GM18907 (cell line): ENCODE measurements around the gene CYP39A1.

ENCODE experiments used
- ATAC-seq: cut with Tn5 transposase; IDR thresholded peaks from one replicate; pipeline ENCODE4 v1.9.1; 2021; ENCODE audit warnings: mild to moderate bottlenecking, moderate library complexity; ENCODE audit not compliant: unreplicated experiment

The CYP39A1 gene

GRCh38 chr6:46592740-46593139 is 59.9 kb downstream of the CYP39A1 start:
- no peak for ATAC-seq

- no peak for ATAC-seq
Measured at GRCh38 chr6:46592046-46592445, 60.6 kb downstream of the CYP39A1 start.

GRCh38 chr6:46590765-46591164 is 61.9 kb downstream of the CYP39A1 start:
- no peak for ATAC-seq

GRCh38 chr6:46586906-46587305 is 65.7 kb downstream of the CYP39A1 start:
- no peak for ATAC-seq

GRCh38 chr6:46584586-46584985 is 68.0 kb downstream of the CYP39A1 start:
- no peak for ATAC-seq

GRCh38 chr6:46583721-46584120 is 68.9 kb downstream of the CYP39A1 start:
- ATAC-seq = no peak

GRCh38 chr6:46583081-46583480 is 69.5 kb downstream of the CYP39A1 start:
- ATAC-seq = no peak

- ATAC-seq = no peak
Measured at GRCh38 chr6:46581459-46582177, 71.0 kb downstream of the CYP39A1 start.

GRCh38 chr6:46575530-46575929 is 77.1 kb downstream of the CYP39A1 start:
- ATAC-seq = no peak

GRCh38 chr6:46573140-46573539 is 79.5 kb downstream of the CYP39A1 start:
- no peak for ATAC-seq

- ATAC-seq = no peak
Measured at GRCh38 chr6:46565531-46565930, 87.1 kb downstream of the CYP39A1 start.

- ATAC-seq = no peak
Measured at GRCh38 chr6:46563924-46564323, 88.7 kb downstream of the CYP39A1 start.

GRCh38 chr6:46556053-46556452 is 96.6 kb downstream of the CYP39A1 start:
- ATAC-seq = no peak

- no peak for ATAC-seq
Measured at GRCh38 chr6:46555129-46555528, 97.5 kb downstream of the CYP39A1 start.

- ATAC-seq = no peak
Measured at GRCh38 chr6:46549155-46549554, 103.5 kb downstream of the CYP39A1 start.

- ATAC-seq = no peak
Measured at GRCh38 chr6:46541556-46541955, 111.1 kb downstream of the CYP39A1 start.

GRCh38 chr6:46539866-46540265 is 112.8 kb downstream of the CYP39A1 start:
- no peak for ATAC-seq

GRCh38 chr6:46538800-46539480 is 113.7 kb downstream of the CYP39A1 start:
- ATAC-seq = no peak

GRCh38 chr6:46530896-46531295 is 121.7 kb downstream of the CYP39A1 start:
- no peak for ATAC-seq

GRCh38 chr6:46528961-46529750 is 123.5 kb downstream of the CYP39A1 start:
- no peak for ATAC-seq

- no peak for ATAC-seq
Measured at GRCh38 chr6:46526607-46527006, 126.0 kb downstream of the CYP39A1 start.

GRCh38 chr6:46525583-46525982 is 127.0 kb downstream of the CYP39A1 start:
- ATAC-seq = no peak
